Body of pancreas (tissue), 4 donors: ENCODE results near the gene MEGF10. TPM values are rescaled to one million over a fixed set of nuclear protein-coding genes. Genes with fewer than 3 reads are reported as not detected.

Source experiments
- ATAC-seq: fragments of 150-250 bp; one replicate; pipeline ENCODE4 v1.9.1; 2016
- DNase-seq, 4 donors: peaks; one replicate each; pipeline ENCODE4 v3.0.0-alpha.2; 2019
- H3K27ac ChIP-seq, 4 donors: fragments of 200-600 bp; sonication (generic); 1 replicate in 3 of 4; 2 replicates in 1 of 4; pipeline versions ENCODE4 v1.5.1 to v1.6.1; 2016 to 2019; ENCODE audit warnings: mild to moderate bottlenecking in 1 of 4, mixed read lengths in 1 of 4, moderate library complexity in 1 of 4
- H3K27me3 ChIP-seq, 2 donors: fragments of 200-600 bp; sonication (generic); one replicate each; pipeline ENCODE4 v1.6.0; 2016; ENCODE audit warnings: mild to moderate bottlenecking in 1 of 2
- H3K36me3 ChIP-seq, 2 donors: fragments of 200-600 bp; sonication (generic); replicated peaks in 1 of 2; 2 replicates each; pipeline ENCODE4 v1.5.1; 2016; ENCODE audit warnings: low read depth in 2 of 2; ENCODE audit not compliant: insufficient read depth in 1 of 2
- H3K4me1 ChIP-seq: fragments of 200-600 bp; sonication (generic); one replicate; pipeline ENCODE4 v1.6.0; 2016
- H3K4me3 ChIP-seq, 2 donors: fragments of 200-600 bp; sonication (generic); 1 replicate in 1 of 2; 2 replicates in 1 of 2; pipeline ENCODE4 v1.5.1; 2016 to 2019
- H3K9me3 ChIP-seq, 3 donors: fragments of 200-600 bp; sonication (generic); 1 replicate in 2 of 3; 2 replicates in 1 of 3; pipeline ENCODE4 v1.5.1; 2016
- CTCF ChIP-seq, 7 experiments: fragments of 450-650 bp in 4 of 7; fragments of 200-600 bp in 3 of 7; sonication (generic) in 3 of 7; IDR thresholded peaks; one replicate each; pipeline ENCODE4 v1.5.1; 2016 to 2019; ENCODE audit warnings: antibody characterized with exemption in 7 of 7
- POLR2A ChIP-seq, 3 donors: fragments of 450-650 bp; IDR thresholded peaks; one replicate each; pipeline ENCODE4 v1.6.1; 2016; ENCODE audit warnings: antibody characterized with exemption in 3 of 3, mild to moderate bottlenecking in 2 of 3
- WGBS, 2 donors: methylation state at CpG; one replicate each; pipeline ENCODE4 v1.1.5; 2017; 5-methylcytosine and 5-hydroxymethylcytosine counted together
- intact Hi-C: fragments of 100-400 bp; cut with DNase I; formaldehyde crosslinking; loops from one replicate; pipeline ENCODE4 v1.15.1; 2023
- small RNA-seq: library from RNA; depleted of rRNA; stranded (forward); fragments of <200 nt; gene quantifications from one replicate; pipeline ENCODE3, GENCODE V24; 2016
- total RNA-seq, 2 donors: library from RNA; depleted of rRNA; stranded (reverse); fragments of >200 nt; gene quantifications; one replicate each; pipeline ENCODE4 v1.1.0, GENCODE V29; 2016

The MEGF10 gene
- total RNA-seq, 2 donors from 2014 or later, result under 0.01 TPM; not detected in 1

GRCh38 chr5:127498548-127498947, 208.0 kb downstream of the MEGF10 start:
- TF ChIP-seq CTCF (IDR thresholded peaks at IDR 0.05), result no peak
- TF ChIP-seq POLR2A (IDR thresholded peaks at IDR 0.05), result no peak
- Histone ChIP-seq H3K4me3 (no peak overlapping the region), H3K27me3 (no peaks in the 10 kb centered on the region), H3K36me3 (no peaks in the 10 kb centered on the region), H3K4me1 (no peaks in the 10 kb centered on the region), H3K27ac (no peak overlapping the region), H3K9me3 (no peaks in the 10 kb centered on the region)
- intact Hi-C loops, result loop anchor here (10.0 kb wide), 1 partner anchor 204 kb away; the partner anchor contains the start of gene MEGF10
- 78 to 80% methylated on average over 1 of the region's 1 CpG for WGBS, 2 donors
- DNase-seq (no peak), ATAC-seq (no peak)

- Histone ChIP-seq H3K4me1 (peaks cover 12% of the 10 kb centered on the region), H3K9me3 (no peaks in the 10 kb centered on the region), H3K27ac (no peak overlapping the region), H3K4me3 (no peak overlapping the region), H3K27me3 (no peaks in the 10 kb centered on the region), H3K36me3 (no peaks in the 10 kb centered on the region)
- WGBS, 2 donors, result 89 to 90% methylated on average over 2 of the region's 2 CpGs
- DNase-seq (no peak), ATAC-seq (no peak)
- intact Hi-C loops, result no loop called here
- no peak for TF ChIP-seq POLR2A (IDR thresholded peaks at IDR 0.05)
- no peak for TF ChIP-seq CTCF (IDR thresholded peaks at IDR 0.05)
Observed at GRCh38 chr5:127505905-127506304, 215.3 kb downstream of the MEGF10 start.

GRCh38 chr5:127506616-127507015, 216.0 kb downstream of the MEGF10 start:
- Histone ChIP-seq H3K4me3 (no peak overlapping the region), H3K36me3 (no peaks in the 10 kb centered on the region), H3K27me3 (no peaks in the 10 kb centered on the region), H3K9me3 (no peaks in the 10 kb centered on the region), H3K27ac (no peak overlapping the region), H3K4me1 (peaks cover 12% of the 10 kb centered on the region)
- intact Hi-C loops, result no loop called here
- ATAC-seq, result no peak
- 85 to 90% methylated on average over 6 of the region's 6 CpGs for WGBS, 2 donors
- DNase-seq, result no peak
- TF ChIP-seq CTCF (IDR thresholded peaks at IDR 0.05), result no peak
- no peak for TF ChIP-seq POLR2A (IDR thresholded peaks at IDR 0.05)

- Histone ChIP-seq H3K36me3 (no peaks in the 10 kb centered on the region), H3K4me1 (peaks cover 23% of the 10 kb centered on the region), H3K27ac (peak overlapping the region in 2 of 4 donors; percentile 30 to 54), H3K9me3 (no peaks in the 10 kb centered on the region), H3K4me3 (no peak overlapping the region), H3K27me3 (no peaks in the 10 kb centered on the region)
- intact Hi-C loops, result no loop called here
- WGBS, 2 donors, result 20 to 34% methylated on average over 2 of the region's 2 CpGs
- DNase-seq (peak in 3 of 4 donors; percentile 29 to 54 (median 46)), ATAC-seq (peak; percentile 77)
- TF ChIP-seq CTCF (IDR thresholded peaks at IDR 0.05), result no peak
Observed at GRCh38 chr5:127508644-127509373, 218.2 kb downstream of the MEGF10 start.

Small RNAs within 50 kb of the gene (small RNA-seq; reads per million reads assigned to genes)
- not detected for gene AC010424.1

Other genes with a start within 250 kb of the MEGF10 start
- 1 to 10 TPM in 1 of 2 donors, under 1 TPM in 1; 0.99 to 3.9 TPM for gene C5orf63, start 217.3 kb upstream of the MEGF10 start, total RNA-seq
- gene PRRC1, start 226.8 kb downstream of the MEGF10 start, total RNA-seq, result 10 to 100 TPM; 25.1 to 29.1 TPM